ENCODE results near the gene SC5D.

SC5D gene

DNA sequence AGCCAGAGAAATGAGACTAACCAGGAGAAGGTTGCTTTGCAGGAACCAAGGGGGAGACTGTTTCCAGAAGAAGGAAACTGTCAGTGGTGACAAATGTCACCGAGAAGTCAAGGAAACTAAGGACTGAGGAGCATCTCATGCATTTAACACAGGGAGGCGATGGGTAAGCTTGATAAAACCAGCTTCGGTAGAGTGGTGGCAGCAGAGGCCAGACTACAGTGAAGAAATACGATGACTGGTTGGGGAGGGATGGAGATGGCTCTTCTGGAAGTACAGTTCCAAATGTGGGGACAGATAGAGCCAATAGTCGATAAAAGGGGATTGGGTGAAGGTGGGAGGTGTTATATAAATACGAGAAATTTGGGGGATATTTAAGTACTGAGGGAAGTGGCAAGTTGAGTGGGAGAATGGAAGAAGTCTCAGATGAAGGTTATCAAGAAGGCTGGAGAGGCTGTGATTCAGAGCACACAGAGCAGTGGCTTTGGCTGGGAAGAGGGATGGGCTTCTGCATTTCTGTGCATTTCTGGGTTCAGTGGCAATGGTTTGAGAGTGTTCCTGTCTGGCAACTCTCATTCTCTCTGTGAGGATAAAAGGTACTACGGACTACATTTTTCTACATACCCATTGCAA, 29.2 kb downstream of the SC5D start:
- DNase-seq (ENCODE audit: low read depth, low spot score) = no peak
- no peak overlapping the region for H3K4me3 ChIP-seq (ENCODE audit: low read depth, low read length)
- ChIA-PET CTCF (interaction anchor here (0.6 to 1.3 kb wide), 3 partner anchors 1182 to 1185 kb away, joined by 3 to 4 read pairs (median 4); no protein-coding TSS in a partner anchor), POLR2A (no interaction called here)
- TF ChIP-seq, protein P1, sequence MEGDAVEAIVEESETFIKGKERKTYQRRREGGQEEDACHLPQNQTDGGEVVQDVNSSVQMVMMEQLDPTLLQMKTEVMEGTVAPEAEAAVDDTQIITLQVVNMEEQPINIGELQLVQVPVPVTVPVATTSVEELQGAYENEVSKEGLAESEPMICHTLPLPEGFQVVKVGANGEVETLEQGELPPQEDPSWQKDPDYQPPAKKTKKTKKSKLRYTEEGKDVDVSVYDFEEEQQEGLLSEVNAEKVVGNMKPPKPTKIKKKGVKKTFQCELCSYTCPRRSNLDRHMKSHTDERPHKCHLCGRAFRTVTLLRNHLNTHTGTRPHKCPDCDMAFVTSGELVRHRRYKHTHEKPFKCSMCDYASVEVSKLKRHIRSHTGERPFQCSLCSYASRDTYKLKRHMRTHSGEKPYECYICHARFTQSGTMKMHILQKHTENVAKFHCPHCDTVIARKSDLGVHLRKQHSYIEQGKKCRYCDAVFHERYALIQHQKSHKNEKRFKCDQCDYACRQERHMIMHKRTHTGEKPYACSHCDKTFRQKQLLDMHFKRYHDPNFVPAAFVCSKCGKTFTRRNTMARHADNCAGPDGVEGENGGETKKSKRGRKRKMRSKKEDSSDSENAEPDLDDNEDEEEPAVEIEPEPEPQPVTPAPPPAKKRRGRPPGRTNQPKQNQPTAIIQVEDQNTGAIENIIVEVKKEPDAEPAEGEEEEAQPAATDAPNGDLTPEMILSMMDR (IDR thresholded peaks at IDR 0.05; ENCODE audit: insufficient read depth, low read length, missing control alignments) = no peak

DNA sequence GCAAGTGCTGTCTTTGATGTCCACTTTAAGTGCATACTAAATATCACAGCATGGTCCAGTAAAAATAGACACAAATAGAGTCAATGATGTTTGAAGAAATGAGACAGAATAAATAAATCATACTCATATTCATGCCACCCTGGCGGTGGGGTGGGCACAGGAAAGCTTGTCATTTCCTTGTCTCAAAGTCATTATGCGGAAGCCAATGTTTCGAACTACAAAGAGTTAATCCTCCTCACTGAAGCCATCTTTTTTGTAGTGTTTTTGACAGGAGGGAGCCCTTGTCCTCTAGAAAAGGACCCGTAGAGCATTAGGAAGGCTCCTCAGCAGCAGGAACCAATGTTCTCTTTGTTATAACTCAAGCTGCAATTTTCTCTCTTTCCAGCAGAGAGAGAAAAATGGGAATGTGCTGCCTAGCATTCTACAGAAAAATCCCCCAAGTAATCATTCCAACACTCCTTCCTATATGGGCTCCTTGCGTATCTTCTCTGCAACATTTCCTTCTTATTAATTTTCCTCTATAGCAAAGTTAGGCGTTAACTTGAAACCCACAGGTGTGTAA, 30.6 kb downstream of the SC5D start:
- no peak for DNase-seq (ENCODE audit: low read depth, low spot score)
- CTCF ChIA-PET = interaction anchor here (0.8 to 1.4 kb wide), 3 partner anchors 266 to 1182 kb away, joined by 3 to 4 read pairs (median 3); no protein-coding TSS in a partner anchor
- TF ChIP-seq, protein P1 (IDR thresholded peaks at IDR 0.05; ENCODE audit: insufficient read depth, low read length, missing control alignments) = no peak
- H3K4me3 ChIP-seq (ENCODE audit: low read depth, low read length) = no peak overlapping the region
- POLR2A ChIA-PET = no interaction called here

DNA sequence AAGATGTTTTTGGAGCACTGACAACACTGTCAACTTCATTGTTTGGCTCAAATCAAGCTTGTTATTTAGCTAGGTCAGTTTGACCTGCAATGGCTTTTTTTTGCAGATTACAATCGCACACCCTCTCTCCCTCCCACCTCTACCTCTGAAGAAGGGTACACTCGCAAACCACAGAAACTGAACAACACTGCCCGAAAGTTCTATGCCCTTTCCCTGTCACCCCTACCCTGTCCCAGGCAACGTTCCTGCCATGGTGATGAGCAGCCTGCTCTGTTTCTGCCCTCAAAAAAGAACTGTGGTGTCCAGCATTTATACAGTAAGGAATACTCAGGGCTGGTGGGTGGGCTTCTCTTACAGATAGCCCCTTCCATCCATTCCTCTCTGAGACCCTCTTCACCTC, 33.7 kb downstream of the SC5D start:
- no peak overlapping the region for H3K4me3 ChIP-seq (ENCODE audit: low read depth, low read length)
- CTCF ChIA-PET = interaction anchor here (1.7 to 2.4 kb wide), 3 partner anchors 8 to 265 kb away, joined by 4 to 8 read pairs (median 6); no protein-coding TSS in a partner anchor
- POLR2A ChIA-PET = interaction anchor here (0.6 kb wide), 1 partner anchor 56 kb away, joined by 3 read pairs; no protein-coding TSS in a partner anchor
- TF ChIP-seq, protein P1 (IDR thresholded peaks at IDR 0.05; ENCODE audit: insufficient read depth, low read length, missing control alignments) = no peak
- DNase-seq (ENCODE audit: low read depth, low spot score) = no peak

DNA sequence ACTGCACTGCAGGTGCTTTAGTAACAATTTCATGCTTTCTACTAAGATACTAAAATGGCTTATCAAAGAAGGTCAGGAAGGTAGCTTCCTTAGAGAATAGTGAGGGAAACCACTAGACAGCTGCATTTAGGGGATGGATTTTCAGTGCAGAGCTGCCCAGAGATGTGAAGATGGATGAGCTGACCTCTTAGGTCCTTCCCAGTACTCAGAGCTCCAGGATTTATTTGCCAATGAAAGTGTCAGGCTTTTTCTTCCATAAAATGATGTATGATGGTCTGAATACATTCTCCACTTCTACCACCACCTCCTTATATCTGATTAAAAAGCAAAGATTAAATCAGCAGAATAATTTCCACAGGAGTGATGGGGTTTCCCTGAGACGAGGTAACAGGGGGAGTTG, 35.0 kb downstream of the SC5D start:
- TF ChIP-seq, protein P1 (IDR thresholded peaks at IDR 0.05; ENCODE audit: insufficient read depth, low read length, missing control alignments) = no peak
- CTCF ChIA-PET = interaction anchor here (2.3 to 2.4 kb wide), 2 partner anchors 12 to 264 kb away, joined by 6 to 8 read pairs; no protein-coding TSS in a partner anchor
- no peak for DNase-seq (ENCODE audit: low read depth, low spot score)
- POLR2A ChIA-PET = no interaction called here
- H3K4me3 ChIP-seq (ENCODE audit: low read depth, low read length) = no peak overlapping the region

DNA sequence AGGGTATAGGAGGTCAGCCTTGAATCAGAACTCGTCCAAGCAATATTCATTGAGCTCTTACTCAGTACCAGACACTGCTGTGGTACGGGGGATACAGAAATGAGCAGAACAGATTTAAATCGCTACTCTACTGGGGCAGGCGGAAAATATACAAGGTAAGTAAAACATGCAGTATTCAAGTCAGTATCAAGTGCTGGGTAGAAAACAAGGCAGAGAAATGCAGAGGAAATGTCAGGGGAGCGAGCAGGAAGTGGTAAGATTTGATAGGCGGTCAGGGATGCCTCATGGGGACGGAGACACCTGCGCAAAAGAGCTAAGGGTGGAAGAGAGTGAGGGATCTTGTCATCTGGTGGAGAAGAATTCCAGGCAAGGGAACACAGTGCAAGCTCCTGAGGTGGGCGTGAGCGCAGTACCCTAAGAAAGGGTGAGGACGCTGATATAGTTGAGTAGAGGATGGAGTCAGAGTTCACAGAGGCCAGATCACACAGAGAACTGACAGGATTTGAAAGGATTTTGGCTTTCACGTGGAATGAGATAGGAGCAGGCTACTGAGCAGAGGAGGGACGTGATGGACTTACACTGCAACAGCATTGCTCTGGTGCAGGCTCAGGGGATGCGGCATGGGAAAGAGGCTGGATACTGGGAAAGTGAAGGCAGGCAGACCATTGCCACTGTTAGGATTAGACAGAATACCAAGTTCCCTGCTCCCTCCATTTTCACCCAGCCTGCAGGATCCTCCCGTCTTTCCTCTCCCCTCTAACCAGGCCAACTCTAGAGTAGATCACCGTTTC, 35.8 kb downstream of the SC5D start:
- TF ChIP-seq, protein P1 (IDR thresholded peaks at IDR 0.05; ENCODE audit: insufficient read depth, low read length, missing control alignments) = no peak
- ChIA-PET CTCF (interaction anchor here (1.0 to 2.3 kb wide), 2 partner anchors 9 to 13 kb away, joined by 4 to 6 read pairs; no protein-coding TSS in a partner anchor), POLR2A (no interaction called here)
- H3K4me3 ChIP-seq (ENCODE audit: low read depth, low read length) = no peak overlapping the region
- no peak for DNase-seq (ENCODE audit: low read depth, low spot score)
